NCI-H1048 (cell line): Measurements from ENCODE around the gene CACTIN.
"Not testable (repeated sequence)": the region's sequence is repeated elsewhere in the genome, so short reads cannot be mapped to it uniquely, and the experiment has no call there.

Source experiments
- DNase-seq: peaks from one replicate; lab custom pipeline; 2025; lab: John Stamatoyannopoulos, UW

The CACTIN gene

GRCh38 chr19:3663838-3664237, 37.2 kb upstream of the CACTIN start:
- DNase-seq, result no peak

- DNase-seq, result no peak
These were observed 35.0 kb upstream of the CACTIN start for GRCh38 chr19:3661284-3662238.

DNA sequence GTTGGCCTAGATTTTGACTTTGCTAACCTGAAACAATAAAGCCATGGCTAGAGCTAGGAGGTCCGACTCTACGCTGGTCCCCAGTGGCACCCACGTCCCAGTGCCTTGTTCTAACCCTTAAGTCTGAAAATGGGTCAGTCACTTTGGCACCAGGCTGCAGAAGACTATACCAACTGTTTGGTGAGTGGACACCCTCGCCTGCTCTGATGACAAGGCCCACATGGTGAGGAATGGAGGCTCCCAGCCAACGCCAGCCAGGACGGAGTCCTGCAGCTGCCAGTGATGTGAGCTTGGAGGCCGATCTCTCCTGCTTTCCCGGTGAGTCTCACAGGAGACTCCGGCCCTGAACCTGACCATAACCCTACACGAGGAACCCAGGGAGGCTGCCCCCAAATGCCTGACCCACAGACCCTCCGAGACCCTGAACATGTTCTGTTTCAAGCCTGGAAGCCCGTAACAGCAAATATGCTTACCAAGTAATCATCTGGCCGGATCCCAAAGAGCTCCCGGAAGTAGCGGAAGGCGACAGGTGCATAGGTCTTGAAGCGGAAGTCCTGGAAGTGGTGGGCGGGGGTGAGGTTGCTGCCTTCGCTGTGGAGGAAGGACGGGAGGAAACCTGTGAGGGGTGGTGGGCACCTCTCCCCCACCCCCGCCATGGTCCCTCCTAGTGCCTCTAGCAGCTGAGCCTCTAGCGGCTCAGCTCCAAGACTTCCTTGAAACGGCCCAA, 34.1 kb upstream of the CACTIN start:
- DNase-seq, result no peak

- DNase-seq, result no peak
These were observed 33.1 kb upstream of the CACTIN start for GRCh38 chr19:3659746-3660112.

GRCh38 chr19:3658870-3659745, 32.5 kb upstream of the CACTIN start:
- no peak for DNase-seq

DNA sequence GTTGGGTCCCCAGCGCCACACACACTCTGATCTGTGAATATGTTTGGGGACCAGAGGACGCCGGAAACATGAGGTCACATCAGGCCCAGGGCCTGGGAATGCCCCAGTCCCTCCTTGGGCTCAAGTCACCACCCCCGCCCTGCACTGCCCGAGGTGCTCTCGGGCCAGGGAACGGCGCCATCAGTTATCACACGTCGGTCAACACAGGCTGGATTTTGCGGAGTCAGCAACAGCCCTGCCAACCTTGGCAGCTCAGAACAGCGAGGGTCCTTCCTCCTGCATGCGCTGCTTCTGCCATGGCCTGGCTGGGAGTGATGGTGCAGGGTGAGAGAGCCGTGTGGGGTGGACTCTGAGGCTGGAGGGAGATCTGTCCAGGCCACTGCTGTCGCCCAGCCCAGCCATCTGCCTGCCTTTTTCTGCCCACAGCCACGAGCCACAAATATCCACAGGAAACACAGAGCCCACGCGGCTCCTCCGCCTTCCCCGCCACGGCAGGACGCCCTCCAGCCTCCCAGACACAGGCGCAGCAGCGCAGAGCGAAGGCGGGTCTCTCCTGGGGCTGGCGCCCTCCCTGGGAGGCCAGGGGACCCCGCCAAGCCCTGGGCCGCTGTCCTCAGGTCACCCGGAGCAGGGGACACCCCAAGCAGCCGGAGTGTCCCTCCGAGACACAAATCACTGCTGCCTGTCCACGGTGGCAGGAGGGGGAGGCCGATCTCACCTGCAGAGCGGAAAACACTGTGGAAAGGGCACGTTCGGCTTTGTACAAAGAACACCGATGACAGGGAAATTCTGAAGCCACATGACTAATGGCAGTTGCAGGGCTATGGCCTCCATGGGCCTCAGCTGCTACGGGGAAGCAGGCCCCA, 31.6 kb upstream of the CACTIN start:
- DNase-seq, result no peak

- no peak for DNase-seq
These were observed 30.8 kb upstream of the CACTIN start for GRCh38 chr19:3657395-3657769.

GRCh38 chr19:3656747-3657394, 30.3 kb upstream of the CACTIN start:
- DNase-seq, result no peak

DNA sequence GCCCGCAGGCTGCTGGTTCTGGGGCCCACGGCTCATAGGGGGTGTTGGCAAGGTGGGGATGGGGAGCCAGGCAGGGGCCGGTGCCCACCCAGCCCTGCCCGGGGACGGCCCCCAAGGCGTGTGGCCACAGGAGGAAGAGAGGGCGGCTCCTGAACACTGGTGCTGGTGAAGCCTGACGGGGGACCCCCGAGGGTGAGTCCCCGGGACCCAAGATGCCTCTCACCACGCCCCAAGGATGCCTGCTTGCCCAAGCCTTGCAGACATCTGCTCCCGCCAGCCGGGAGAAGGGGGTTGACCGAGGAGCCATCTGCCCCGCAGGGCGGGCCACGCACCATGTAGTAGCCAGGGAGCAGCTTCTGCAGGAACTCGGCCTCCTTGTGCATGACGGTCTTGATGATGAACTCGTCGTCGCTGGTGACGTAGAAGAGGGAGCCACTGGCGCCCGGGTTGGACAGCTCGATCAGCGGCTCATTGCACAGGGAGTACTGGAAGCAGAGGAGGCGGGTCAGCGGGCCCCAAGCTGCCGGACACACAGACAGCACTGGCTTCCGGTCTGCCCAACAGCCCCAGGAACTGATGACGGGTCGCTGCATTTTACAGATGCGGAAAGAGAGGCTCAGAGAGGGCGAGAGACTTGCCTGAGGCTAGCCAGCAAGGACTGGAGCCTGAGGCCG, 29.6 kb upstream of the CACTIN start:
- DNase-seq, result no peak

DNA sequence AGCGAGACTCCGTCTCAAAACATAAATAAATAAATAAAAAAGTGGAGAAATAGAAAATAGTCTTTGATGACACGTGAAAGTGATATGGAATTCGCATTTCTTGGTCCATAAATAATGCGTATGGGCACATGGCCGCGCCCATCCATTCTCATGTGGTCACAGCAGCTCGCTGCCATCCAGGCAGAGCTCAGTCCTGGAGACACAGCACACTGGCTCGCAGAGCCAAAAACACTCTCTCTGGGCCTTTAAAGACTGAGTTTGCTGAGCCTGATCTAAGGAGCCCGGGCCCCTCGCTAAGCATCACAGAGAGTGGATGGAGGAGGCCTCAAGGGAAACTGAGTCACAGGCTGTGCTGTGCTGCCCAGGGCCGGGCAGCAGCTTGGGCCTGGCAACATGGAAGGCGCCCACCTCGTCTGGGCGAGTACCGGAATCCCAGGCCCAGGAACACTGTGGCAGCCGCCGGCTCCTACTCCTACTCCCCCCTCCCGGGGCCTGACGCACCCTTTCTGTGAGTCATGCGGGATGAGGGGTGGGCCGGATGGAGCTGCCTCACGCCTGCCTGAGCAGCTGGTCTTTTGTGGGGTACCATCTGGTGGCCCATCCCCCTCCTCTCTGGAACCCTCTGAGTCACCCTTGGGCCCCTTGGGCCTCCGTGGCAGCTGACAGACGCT, 28.9 kb upstream of the CACTIN start:
- DNase-seq, result no peak

GRCh38 chr19:3653865-3654513, 27.4 kb upstream of the CACTIN start:
- no peak for DNase-seq

DNA sequence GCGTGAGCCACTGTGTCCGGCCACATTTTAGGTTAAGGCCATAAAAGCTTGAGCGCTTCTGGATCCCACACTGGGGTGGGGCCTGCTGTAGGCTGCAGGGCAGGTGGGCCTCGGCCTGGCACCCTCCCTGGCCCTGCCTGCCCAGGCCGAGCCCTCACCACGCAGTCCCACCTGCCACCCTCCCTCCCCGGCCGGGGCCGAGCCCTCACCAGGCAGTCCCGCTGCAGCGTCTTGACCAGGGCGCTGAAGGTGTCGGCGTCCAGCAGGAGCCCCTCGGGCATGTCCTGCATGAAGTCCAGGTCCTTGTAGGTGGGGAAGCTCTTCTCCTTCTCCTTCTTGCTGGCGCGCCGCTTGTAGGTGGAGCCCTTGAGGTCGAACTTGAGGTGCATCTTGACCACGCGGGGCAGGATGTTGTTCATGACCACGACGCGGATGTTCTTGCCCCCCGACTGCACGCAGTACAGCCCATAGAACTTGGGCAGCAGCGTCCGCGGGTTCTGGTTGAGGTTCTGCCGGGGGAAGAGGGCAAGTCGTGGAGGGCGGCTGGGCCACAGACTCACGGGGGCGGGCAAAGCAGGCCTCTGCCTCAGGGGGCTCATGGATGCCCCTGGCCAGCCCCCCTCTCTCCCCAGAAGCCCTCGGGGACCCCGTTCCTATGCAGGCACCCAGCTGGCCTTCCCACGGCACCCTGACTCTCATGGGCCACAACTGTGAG, 26.6 kb upstream of the CACTIN start:
- DNase-seq, result no peak

DNA sequence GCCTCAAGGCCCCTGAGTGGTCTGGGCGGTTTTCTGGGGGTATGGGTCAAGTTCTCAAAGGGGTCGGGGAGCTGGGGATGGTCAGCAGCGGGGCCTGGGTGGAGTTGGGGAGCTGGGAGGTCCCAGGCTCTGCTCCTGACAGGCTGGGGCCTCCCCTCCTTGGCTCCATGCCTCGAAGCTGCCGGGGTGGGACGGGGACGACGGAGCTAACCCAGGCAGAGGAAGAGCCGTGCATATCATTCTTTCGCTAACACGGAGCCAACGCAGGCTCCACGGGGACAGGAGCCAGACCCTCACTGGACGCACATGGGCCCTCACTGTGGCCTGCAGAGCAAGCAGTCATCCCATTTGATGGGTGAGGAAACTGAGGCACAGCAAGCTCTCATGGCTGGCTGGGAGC, 25.8 kb upstream of the CACTIN start:
- DNase-seq, result no peak

DNA sequence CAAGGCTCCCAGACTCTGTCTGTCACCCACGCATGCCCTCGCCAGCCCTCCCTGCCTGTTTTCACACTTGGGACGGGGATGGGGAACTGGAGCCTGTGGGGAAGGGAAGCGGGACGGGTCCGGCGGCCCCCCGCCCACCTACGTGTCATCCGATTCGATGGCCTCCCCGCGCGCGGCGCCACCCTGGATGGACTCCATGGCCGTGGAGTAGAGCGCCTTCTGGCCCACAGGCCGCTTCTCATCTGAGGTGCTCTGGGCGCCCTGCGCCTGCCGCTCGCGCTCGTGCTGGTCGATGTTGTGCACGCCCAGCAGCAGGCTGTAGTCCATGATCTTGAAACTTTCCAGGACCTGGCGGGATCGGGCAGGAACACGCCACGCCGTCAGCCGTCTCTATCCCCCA, 25.1 kb upstream of the CACTIN start:
- no peak for DNase-seq

- no peak for DNase-seq
These were observed 23.3 kb upstream of the CACTIN start for GRCh38 chr19:3649888-3650287.

DNA sequence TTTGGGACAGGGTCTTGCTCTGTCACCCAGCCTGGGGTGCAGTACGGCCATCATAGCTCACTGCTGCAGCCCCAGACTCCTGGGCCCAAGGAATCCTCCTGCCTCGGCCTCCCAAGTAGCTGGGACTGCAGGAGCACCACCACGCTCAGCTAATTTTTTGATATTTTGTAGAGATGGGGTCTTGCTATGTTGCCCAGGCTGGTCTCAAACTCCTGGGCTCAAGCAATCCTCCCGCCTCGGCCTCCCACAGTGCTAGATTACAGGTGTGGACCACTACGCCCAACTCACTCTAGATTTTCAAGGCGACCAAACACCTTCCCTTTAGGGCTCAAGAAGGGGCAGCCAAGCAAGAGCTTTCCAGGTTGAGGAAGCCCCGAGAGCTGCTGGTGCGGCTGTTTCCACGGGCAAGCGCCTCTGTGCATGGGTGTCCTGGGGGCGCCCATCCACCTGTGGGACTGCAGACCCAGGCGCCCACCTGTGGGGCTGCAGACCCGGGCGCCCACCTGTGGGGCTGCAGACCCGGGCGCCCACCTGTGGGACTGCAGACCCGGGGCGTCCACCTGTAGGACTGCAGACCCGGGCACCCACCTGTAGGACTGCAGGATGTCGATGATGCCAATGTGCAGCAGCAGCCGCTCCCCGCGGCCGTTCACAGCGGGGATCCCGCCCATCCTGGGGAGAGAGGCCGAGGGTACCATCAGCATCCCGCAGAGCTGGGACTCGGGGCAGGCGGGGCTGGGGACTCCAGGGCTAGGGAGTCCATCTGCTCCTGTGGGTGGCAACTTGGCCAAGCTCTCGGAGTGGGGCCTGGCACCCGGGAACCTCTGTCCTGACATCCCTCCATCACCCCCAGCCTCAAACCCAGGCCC, 21.7 kb upstream of the CACTIN start:
- DNase-seq, result no peak

DNA sequence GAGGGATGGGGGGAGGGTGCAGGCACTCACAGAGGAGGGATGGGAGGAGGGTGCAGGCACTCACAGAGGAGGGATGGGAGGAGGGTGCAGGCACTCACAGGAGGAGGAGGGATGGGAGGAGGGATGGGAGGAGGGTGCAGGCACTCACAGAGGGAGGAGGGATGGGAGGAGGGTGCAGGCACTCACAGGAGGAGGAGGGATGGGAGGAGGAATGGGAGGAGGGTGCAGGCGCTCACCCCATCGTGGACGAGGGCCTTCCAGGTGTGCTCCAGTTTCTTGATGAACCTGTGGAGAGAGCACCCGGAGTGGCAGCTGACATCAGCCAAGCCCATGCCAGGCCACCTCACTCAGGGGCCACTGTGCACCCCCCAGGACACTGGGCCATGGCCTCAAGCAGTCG, 20.5 kb upstream of the CACTIN start:
- DNase-seq, result not testable (repeated sequence)
